Transverse colon (tissue), 4 donors: ENCODE data around the gene MIX23. TPM values are rescaled to one million over a fixed set of nuclear protein-coding genes. Genes with fewer than 3 reads are reported as not detected.
"Not testable (repeated sequence)": the region's sequence is repeated elsewhere in the genome, so short reads cannot be mapped to it uniquely, and the experiment has no call there.

Experiments
- DNase-seq: peaks from one replicate; pipeline ENCODE4 v3.0.0-alpha.2; 2019
- H3K27ac ChIP-seq, 4 donors: fragments of 200-600 bp; sonication (generic); 2 replicates each; pipeline ENCODE4 v1.5.1; 2016 to 2018; ENCODE audit warnings: inconsistent platforms in 4 of 4
- H3K27me3 ChIP-seq: fragments of 200-600 bp; sonication (generic); 2 replicates; pipeline ENCODE4 v1.5.1; 2017; ENCODE audit warnings: inconsistent platforms
- H3K36me3 ChIP-seq, 4 donors: fragments of 200-600 bp; sonication (generic); 2 replicates each; pipeline ENCODE4 v1.5.1; 2017 to 2019; ENCODE audit warnings: inconsistent platforms in 4 of 4
- H3K4me1 ChIP-seq, 4 donors: fragments of 200-600 bp; sonication (generic); 2 replicates each; pipeline ENCODE4 v1.5.1; 2017 to 2020; ENCODE audit warnings: inconsistent platforms in 4 of 4
- H3K4me3 ChIP-seq, 4 donors: fragments of 200-600 bp; sonication (generic); 1 replicate in 1 of 4; 2 replicates in 3 of 4; pipeline versions ENCODE4 v1.5.1 to v1.6.1; 2017 to 2019; ENCODE audit warnings: inconsistent platforms in 4 of 4
- H3K9me3 ChIP-seq, 2 donors: fragments of 200-600 bp; sonication (generic); 2 replicates each; pipeline ENCODE4 v1.5.1; 2017 to 2019; ENCODE audit warnings: inconsistent platforms in 2 of 2
- CTCF ChIP-seq, 5 experiments: fragments of 200-600 bp in 3 of 5; fragments of 450-650 bp in 2 of 5; sonication (generic) in 3 of 5; IDR thresholded peaks; 1 replicate in 2 of 5; 2 replicates in 3 of 5; pipeline ENCODE4 v1.5.1; 2016 to 2017; ENCODE audit warnings: antibody characterized with exemption in 5 of 5, inconsistent platforms in 3 of 5, mild to moderate bottlenecking in 2 of 5, moderate library complexity in 1 of 5
- EP300 ChIP-seq: sonication (generic); formaldehyde crosslinking; IDR thresholded peaks from one replicate; pipeline ENCODE4 v1.6.1; 2017; ENCODE audit warnings: antibody characterized with exemption, low read depth
- POLR2A ChIP-seq: fragments of 450-650 bp; IDR thresholded peaks from one replicate; pipeline ENCODE4 v1.6.1; 2016; ENCODE audit warnings: antibody characterized with exemption, mild to moderate bottlenecking, moderate library complexity
- POLR2AphosphoS5 ChIP-seq, 3 donors: sonication (generic); formaldehyde crosslinking; IDR thresholded peaks; one replicate each; pipeline ENCODE4 v1.6.1; 2016; ENCODE audit warnings: antibody characterized with exemption in 3 of 3
- WGBS, 2 donors: methylation state at CpG; one replicate each; pipeline ENCODE4 v1.1.5; 2018; ENCODE audit warnings: low coverage in 1 of 2; 5-methylcytosine and 5-hydroxymethylcytosine counted together
- in situ Hi-C, 4 donors: fragments of 200-750 bp; cut with MboI; loops; one replicate each; pipeline versions ENCODE4 v1.15.0 to v1.15.1; 2017; ENCODE audit warnings: low sequenced_read_pairs in 3 of 4, low pct_ligation_motif_present in 1 of 4, low pct_unique_long_range_greater_than_20kb in 1 of 4
- intact Hi-C: fragments of 100-400 bp; cut with DNase I; formaldehyde crosslinking; loops from one replicate; pipeline ENCODE4 v1.15.1; 2023; ENCODE audit warnings: low total_unique reads
- total RNA-seq, 4 donors: library from RNA; depleted of rRNA; stranded (reverse); fragments of >200 nt; gene quantifications; one replicate each; pipeline ENCODE4 v1.1.0, GENCODE V29; 2016

MIX23 gene
- total RNA-seq, 4 donors from 2014 or later = 4.5 to 28.7 (median 10.7) TPM

GRCh38 chr3:122366379-122366749, 16.7 kb downstream of the MIX23 start:
- WGBS, 2 donors = 78% methylated on average over 5 of the region's 5 CpGs
- H3K9me3 ChIP-seq = no peaks in the 10 kb centered on the region
- H3K36me3 ChIP-seq = peaks cover 0 to 3% (median 0%) of the 10 kb centered on the region in 4 donors
- no peaks in the 10 kb centered on the region for H3K27me3 ChIP-seq
- TF ChIP-seq POLR2A (no peak), EP300 (no peak), CTCF (IDR thresholded peaks at IDR 0.05) (no peak), POLR2AphosphoS5 (IDR thresholded peaks at IDR 0.05) (no peak)
- no peak overlapping the region for H3K4me3 ChIP-seq
- intact Hi-C loops = no loop called here
- in situ Hi-C loops = no loop called here
- peak overlapping the region; percentile 74 to 85 (median 81) for H3K27ac ChIP-seq
- peaks cover 0 to 76% (median 44%) of the 10 kb centered on the region in 4 donors for H3K4me1 ChIP-seq
- no peak for DNase-seq

- H3K36me3 ChIP-seq, intact Hi-C loops, H3K27me3 ChIP-seq, H3K4me3 ChIP-seq, in situ Hi-C loops, H3K9me3 ChIP-seq: not testable (repeated sequence)
- WGBS, 2 donors = 56 to 58% methylated on average over 10 of the region's 10 CpGs
- peak; percentile 37 for DNase-seq
- TF ChIP-seq EP300 = peak; percentile 42
- TF ChIP-seq POLR2AphosphoS5 (IDR thresholded peaks at IDR 0.05) = peak in 2 of 3 donors; percentile 51 to 83
- peaks cover 0 to 76% (median 44%) of the 10 kb centered on the region in 4 donors for H3K4me1 ChIP-seq
- H3K27ac ChIP-seq = peak overlapping the region; percentile 74 to 85 (median 81)
Measured at GRCh38 chr3:122365582-122366378, 17.3 kb downstream of the MIX23 start.

- H3K36me3 ChIP-seq = peaks cover 0 to 3% (median 0%) of the 10 kb centered on the region in 4 donors
- intact Hi-C loops = no loop called here
- H3K27ac ChIP-seq = peak overlapping the region; percentile 74 to 85 (median 81)
- H3K4me1 ChIP-seq = peaks cover 0 to 77% (median 42%) of the 10 kb centered on the region in 4 donors
- DNase-seq = no peak
- in situ Hi-C loops = no loop called here
- 36 to 69% methylated on average over 1 of the region's 1 CpG for WGBS, 2 donors
- H3K9me3 ChIP-seq = no peaks in the 10 kb centered on the region
- H3K4me3 ChIP-seq = no peak overlapping the region
- TF ChIP-seq POLR2AphosphoS5 (IDR thresholded peaks at IDR 0.05) (no peak), CTCF (IDR thresholded peaks at IDR 0.05) (no peak), EP300 (no peak), POLR2A (no peak)
- H3K27me3 ChIP-seq = no peaks in the 10 kb centered on the region
Measured at GRCh38 chr3:122365073-122365472, 18.0 kb downstream of the MIX23 start.

GRCh38 chr3:122364490-122364889, 18.5 kb downstream of the MIX23 start:
- Histone ChIP-seq H3K4me3 (no peak overlapping the region), H3K27ac (peak overlapping the region; percentile 74 to 85 (median 81)), H3K36me3 (peaks cover 0 to 3% (median 0%) of the 10 kb centered on the region in 4 donors), H3K4me1 (peaks cover 0 to 77% (median 42%) of the 10 kb centered on the region in 4 donors), H3K9me3 (no peaks in the 10 kb centered on the region), H3K27me3 (no peaks in the 10 kb centered on the region)
- no peak for DNase-seq
- in situ Hi-C loops = no loop called here
- 50 to 89% methylated on average over 2 of the region's 2 CpGs for WGBS, 2 donors
- intact Hi-C loops = no loop called here
- no peak for TF ChIP-seq POLR2AphosphoS5 (IDR thresholded peaks at IDR 0.05)
- no peak for TF ChIP-seq CTCF (IDR thresholded peaks at IDR 0.05)
- no peak for TF ChIP-seq EP300
- no peak for TF ChIP-seq POLR2A
